Stomach (tissue), 9 donors: ENCODE measurements around the gene GPI. TPM values are rescaled to one million over a fixed set of nuclear protein-coding genes. Genes with fewer than 3 reads are reported as not detected.
"Not testable (repeated sequence)": the region's sequence is repeated elsewhere in the genome, so short reads cannot be mapped to it uniquely, and the experiment has no call there.

Source experiments
- DNase-seq, 2 donors: peaks; one replicate each; pipeline versions ENCODE4 v3.0.0 to v3.0.0-alpha.2; 2013 to 2019
- H3K27ac ChIP-seq, 5 donors: fragments of 200-600 bp in 4 of 5; sonication (generic) in 4 of 5; one replicate each; pipeline ENCODE4 v1.5.1; 2013 to 2019; ENCODE audit warnings: mild to moderate bottlenecking in 1 of 5, moderate library complexity in 1 of 5
- H3K27me3 ChIP-seq, 3 donors: fragments of 200-600 bp; sonication (generic); one replicate each; pipeline ENCODE4 v1.5.1; 2017 to 2019; ENCODE audit warnings: mixed run types in 1 of 3
- H3K36me3 ChIP-seq, 4 donors: fragments of 200-600 bp; sonication (generic); 1 replicate in 3 of 4; 2 replicates in 1 of 4; pipeline ENCODE4 v1.5.1; 2016 to 2019
- H3K4me1 ChIP-seq, 4 donors: fragments of 200-600 bp; sonication (generic); one replicate each; pipeline ENCODE4 v1.5.1; 2016 to 2019
- H3K4me3 ChIP-seq, 4 donors: fragments of 200-600 bp; sonication (generic) in 3 of 4; one replicate each; pipeline ENCODE4 v1.5.1; 2016 to 2019; ENCODE audit warnings: mild to moderate bottlenecking in 1 of 4
- H3K9me3 ChIP-seq, 4 donors: fragments of 200-600 bp; sonication (generic); one replicate each; pipeline ENCODE4 v1.5.1; 2016 to 2019
- CTCF ChIP-seq, 7 experiments: fragments of 450-650 bp in 4 of 7; fragments of 200-600 bp in 3 of 7; sonication (generic) in 3 of 7; IDR thresholded peaks; one replicate each; pipeline ENCODE4 v1.5.1; 2016 to 2019; ENCODE audit warnings: antibody characterized with exemption in 7 of 7, control low read depth in 2 of 7, mild to moderate bottlenecking in 1 of 7
- EP300 ChIP-seq: sonication (generic); formaldehyde crosslinking; IDR thresholded peaks from one replicate; pipeline ENCODE4 v1.6.1; 2017; ENCODE audit warnings: antibody characterized with exemption
- POLR2A ChIP-seq, 4 donors: fragments of 450-650 bp; IDR thresholded peaks; one replicate each; pipeline ENCODE4 v1.6.1; 2016; ENCODE audit warnings: antibody characterized with exemption in 4 of 4, control low read depth in 2 of 4, mild to moderate bottlenecking in 1 of 4, moderate library complexity in 1 of 4
- POLR2AphosphoS5 ChIP-seq, 3 donors: sonication (generic); formaldehyde crosslinking; IDR thresholded peaks; one replicate each; pipeline ENCODE4 v1.6.1; 2016; ENCODE audit warnings: antibody characterized with exemption in 3 of 3
- WGBS, 5 donors: extraction: QIAGEN DNeasy Blood & Tissue Kit in 3 of 5; methylation state at CpG; one replicate each; pipeline versions ENCODE4 v1.1.5 to v1.1.7; 2013 to 2018; 5-methylcytosine and 5-hydroxymethylcytosine counted together
- intact Hi-C: fragments of 100-400 bp; cut with DNase I; formaldehyde crosslinking; loops from one replicate; pipeline ENCODE4 v1.15.1; 2023; ENCODE audit warnings: low total_unique reads
- polyA plus RNA-seq, 3 donors: library from polyadenylated mRNA; stranded (reverse); fragments of 200-250 nt; gene quantifications; one replicate each; pipeline ENCODE4 v1.2.3, GENCODE V29; 2013
- total RNA-seq, 5 donors: library from RNA; depleted of rRNA; stranded (reverse); fragments of >200 nt; gene quantifications; one replicate each; pipeline versions ENCODE4 v1.1.0 to v1.2.3, GENCODE V29; 2014 to 2016
- donor health status: healthy with polysubstance abuse.
- donor health status: Bipolar disorder and iron deficiency.
- donor health status: healthy.

Gene GPI
- total and polyA plus RNA-seq, 8 donors: 66.1 to 306 (median 98.3) TPM

- peaks cover 28 to 62% (median 59%) of the 10 kb centered on the region in 4 donors for H3K36me3 ChIP-seq
Measured at GRCh38 chr19:34367624-34367957, 2.6 kb downstream of the GPI start.

GRCh38 chr19:34368338-34368737, 3.3 kb downstream of the GPI start:
- no peak for TF ChIP-seq CTCF (IDR thresholded peaks at IDR 0.05)
- no peak for TF ChIP-seq POLR2AphosphoS5 (IDR thresholded peaks at IDR 0.05)
- no peak for TF ChIP-seq EP300
- no peak for TF ChIP-seq POLR2A (IDR thresholded peaks at IDR 0.05)

More at GRCh38 chr19:34367624-34367957, 2.6 kb downstream of the GPI start:
- no peak for DNase-seq
- Histone ChIP-seq H3K27ac (no peak overlapping the region), H3K27me3 (no peaks in the 10 kb centered on the region), H3K9me3 (no peaks in the 10 kb centered on the region), H3K4me3 (no peak overlapping the region), H3K4me1 (peaks cover 19 to 61% (median 48%) of the 10 kb centered on the region in 4 donors)
- intact Hi-C loops: no loop called here
- WGBS, 5 donors: 86 to 90% (median 88%) methylated on average over 8 of the region's 8 CpGs
- TF ChIP-seq CTCF (IDR thresholded peaks at IDR 0.05): no peak
- TF ChIP-seq EP300: no peak
- TF ChIP-seq POLR2A (IDR thresholded peaks at IDR 0.05): no peak
- no peak for TF ChIP-seq POLR2AphosphoS5 (IDR thresholded peaks at IDR 0.05)

GRCh38 chr19:34369166-34369565, 4.2 kb downstream of the GPI start:
- intact Hi-C loops, DNase-seq, H3K27me3 ChIP-seq, H3K27ac ChIP-seq, H3K9me3 ChIP-seq, H3K4me3 ChIP-seq: not testable (repeated sequence)
- peaks cover 29 to 78% (median 75%) of the 10 kb centered on the region in 4 donors for H3K36me3 ChIP-seq
- WGBS, 5 donors: 72 to 79% (median 77%) methylated on average over 10 of the region's 10 CpGs
- peaks cover 19 to 61% (median 48%) of the 10 kb centered on the region in 4 donors for H3K4me1 ChIP-seq

More at GRCh38 chr19:34368338-34368737, 3.3 kb downstream of the GPI start:
- Histone ChIP-seq H3K4me3 (no peak overlapping the region), H3K4me1 (peaks cover 19 to 61% (median 48%) of the 10 kb centered on the region in 4 donors), H3K27ac (no peak overlapping the region), H3K36me3 (peaks cover 28 to 69% (median 67%) of the 10 kb centered on the region in 4 donors), H3K27me3 (no peaks in the 10 kb centered on the region), H3K9me3 (no peaks in the 10 kb centered on the region)
- 52 to 86% (median 67%) methylated on average over 5 to 10 of the region's 10 CpGs for WGBS, 5 donors
- DNase-seq: no peak
- intact Hi-C loops: no loop called here

- Histone ChIP-seq H3K27me3 (no peaks in the 10 kb centered on the region), H3K4me1 (peaks cover 14 to 55% (median 43%) of the 10 kb centered on the region in 4 donors), H3K4me3 (no peak overlapping the region), H3K9me3 (no peaks in the 10 kb centered on the region), H3K27ac (no peak overlapping the region), H3K36me3 (peaks cover 37 to 87% (median 85%) of the 10 kb centered on the region in 4 donors)
- no peak for DNase-seq
- intact Hi-C loops: no loop called here
- no peak for TF ChIP-seq POLR2AphosphoS5 (IDR thresholded peaks at IDR 0.05)
- no peak for TF ChIP-seq CTCF (IDR thresholded peaks at IDR 0.05)
- TF ChIP-seq EP300: no peak
- TF ChIP-seq POLR2A (IDR thresholded peaks at IDR 0.05): no peak
- 66 to 81% (median 74%) methylated on average over 8 of the region's 8 CpGs for WGBS, 5 donors
Measured at GRCh38 chr19:34370117-34370516, 5.1 kb downstream of the GPI start.

GRCh38 chr19:34370983-34371382, 6.0 kb downstream of the GPI start:
- TF ChIP-seq POLR2AphosphoS5 (IDR thresholded peaks at IDR 0.05) (no peak), CTCF (IDR thresholded peaks at IDR 0.05) (no peak), EP300 (no peak), POLR2A (IDR thresholded peaks at IDR 0.05) (no peak)
- intact Hi-C loops: no loop called here
- peaks cover 11 to 50% (median 35%) of the 10 kb centered on the region in 4 donors for H3K4me1 ChIP-seq
- 69 to 81% (median 74%) methylated on average over 4 of the region's 4 CpGs for WGBS, 5 donors
- H3K36me3 ChIP-seq: peaks cover 44 to 96% (median 93%) of the 10 kb centered on the region in 4 donors
- H3K27ac ChIP-seq: no peak overlapping the region
- no peaks in the 10 kb centered on the region for H3K9me3 ChIP-seq
- DNase-seq: no peak
- no peak overlapping the region for H3K4me3 ChIP-seq
- no peaks in the 10 kb centered on the region for H3K27me3 ChIP-seq
